Loucy (cell line): ENCODE results near the gene RPN2.

Experiments used
- H2AFZ ChIP-seq: fragments of 200-600 bp; sonication (generic); 2 replicates; pipeline ENCODE4 v1.6.0; 2016; ENCODE audit warnings: antibody characterized with exemption, mild to moderate bottlenecking, low read length, moderate library complexity
- H3F3A ChIP-seq: fragments of 200-600 bp; 2 replicates; pipeline ENCODE4 v1.6.0; 2016; ENCODE audit warnings: antibody characterized with exemption, low read depth, mild to moderate bottlenecking
- H3K27me3 ChIP-seq: fragments of 200-600 bp; sonication (generic); 2 replicates; pipeline ENCODE4 v1.6.1; 2014; ENCODE audit warnings: low read length, mild to moderate bottlenecking; ENCODE audit not compliant: insufficient read depth, poor library complexity, severe bottlenecking
- H3K36me3 ChIP-seq: fragments of 200-600 bp; sonication (generic); 2 replicates; pipeline ENCODE4 v1.6.1; 2016; ENCODE audit warnings: low read length; ENCODE audit not compliant: insufficient read depth
- H3K4me1 ChIP-seq: fragments of 200-600 bp; sonication (generic); 2 replicates; pipeline ENCODE4 v1.5.1; 2014; ENCODE audit warnings: low read length, mild to moderate bottlenecking; ENCODE audit not compliant: insufficient read depth, poor library complexity, severe bottlenecking
- H3K4me2 ChIP-seq: fragments of 200-600 bp; sonication (generic); 2 replicates; pipeline ENCODE4 v1.6.0; 2014; ENCODE audit warnings: antibody characterized with exemption, low read length, low read depth, mild to moderate bottlenecking; ENCODE audit not compliant: poor library complexity, severe bottlenecking
- H3K4me3 ChIP-seq: fragments of 200-600 bp; sonication (generic); 2 replicates; pipeline ENCODE4 v1.5.1; 2014; ENCODE audit warnings: low read length, mild to moderate bottlenecking, mixed read lengths; ENCODE audit not compliant: poor library complexity, severe bottlenecking
- H3K79me2 ChIP-seq: fragments of 200-600 bp; sonication (generic); 2 replicates; pipeline ENCODE4 v1.6.1; 2014; ENCODE audit warnings: low read length; ENCODE audit not compliant: insufficient read depth
- H3K9ac ChIP-seq: fragments of 200-600 bp; sonication (generic); 2 replicates; pipeline ENCODE4 v1.6.0; 2014; ENCODE audit warnings: mild to moderate bottlenecking, low read depth, low read length, moderate library complexity; ENCODE audit not compliant: poor library complexity, severe bottlenecking
- H3K9me2 ChIP-seq: fragments of 200-600 bp; sonication (generic); replicated peaks from 2 replicates; pipeline ENCODE4 v1.6.1; 2016; ENCODE audit warnings: low read depth, low read length, mixed read lengths
- H3K9me3 ChIP-seq: fragments of 200-600 bp; sonication (generic); 2 replicates; pipeline ENCODE4 v1.6.1; 2014; ENCODE audit warnings: mild to moderate bottlenecking, antibody characterized with exemption, low read length, low read depth; ENCODE audit not compliant: insufficient read depth
- H4K20me1 ChIP-seq: fragments of 200-600 bp; sonication (generic); 2 replicates; pipeline ENCODE4 v1.6.0; 2014; ENCODE audit warnings: antibody characterized with exemption, low read length, mild to moderate bottlenecking; ENCODE audit not compliant: insufficient read depth, poor library complexity, severe bottlenecking
- EZH2phosphoT487 ChIP-seq: fragments of 200-600 bp; IDR thresholded peaks from 2 replicates; pipeline ENCODE4 v1.6.1; 2018; ENCODE audit warnings: antibody characterized with exemption, mild to moderate bottlenecking, moderate library complexity, borderline replicate concordance
- TF ChIP-seq, protein P1 (sequence below): fragments of 200-600 bp; sonication (generic); conservative IDR thresholded peaks from 2 replicates; pipeline ENCODE4 v1.5.1; 2014; ENCODE audit warnings: mild to moderate bottlenecking, antibody characterized with exemption, low read length

The RPN2 gene

DNA sequence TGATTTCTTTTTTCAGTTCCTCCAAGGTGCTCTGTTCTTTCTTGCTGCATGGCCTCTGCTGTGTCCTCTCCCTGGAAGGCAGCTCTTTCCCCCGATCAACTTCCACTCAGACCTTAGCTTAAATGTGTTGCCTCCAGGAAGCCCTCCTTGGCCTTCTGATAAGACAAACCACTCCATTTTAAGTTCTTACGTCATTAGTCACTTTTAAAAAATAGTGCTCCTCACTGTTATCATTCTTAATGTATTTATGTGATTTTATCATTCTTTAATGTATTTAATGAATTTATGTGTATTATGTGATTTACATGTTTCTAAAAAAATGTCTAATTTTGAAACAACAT lies 98.1 kb downstream of the RPN2 start:
- H3F3A ChIP-seq: no peaks in the 10 kb centered on the region
- H3K4me2 ChIP-seq: no peak overlapping the region
- H3K9me3 ChIP-seq: no peaks in the 10 kb centered on the region
- H3K4me1 ChIP-seq: no peaks in the 10 kb centered on the region
- H3K36me3 ChIP-seq: no peaks in the 10 kb centered on the region
- no peaks in the 10 kb centered on the region for H3K79me2 ChIP-seq
- no peak overlapping the region for H3K9ac ChIP-seq
- H2AFZ ChIP-seq: peak overlapping the region; percentile 21; the same call in 1 of the 2 replicates
- no peak for TF ChIP-seq EZH2phosphoT487
- TF ChIP-seq, protein P1, sequence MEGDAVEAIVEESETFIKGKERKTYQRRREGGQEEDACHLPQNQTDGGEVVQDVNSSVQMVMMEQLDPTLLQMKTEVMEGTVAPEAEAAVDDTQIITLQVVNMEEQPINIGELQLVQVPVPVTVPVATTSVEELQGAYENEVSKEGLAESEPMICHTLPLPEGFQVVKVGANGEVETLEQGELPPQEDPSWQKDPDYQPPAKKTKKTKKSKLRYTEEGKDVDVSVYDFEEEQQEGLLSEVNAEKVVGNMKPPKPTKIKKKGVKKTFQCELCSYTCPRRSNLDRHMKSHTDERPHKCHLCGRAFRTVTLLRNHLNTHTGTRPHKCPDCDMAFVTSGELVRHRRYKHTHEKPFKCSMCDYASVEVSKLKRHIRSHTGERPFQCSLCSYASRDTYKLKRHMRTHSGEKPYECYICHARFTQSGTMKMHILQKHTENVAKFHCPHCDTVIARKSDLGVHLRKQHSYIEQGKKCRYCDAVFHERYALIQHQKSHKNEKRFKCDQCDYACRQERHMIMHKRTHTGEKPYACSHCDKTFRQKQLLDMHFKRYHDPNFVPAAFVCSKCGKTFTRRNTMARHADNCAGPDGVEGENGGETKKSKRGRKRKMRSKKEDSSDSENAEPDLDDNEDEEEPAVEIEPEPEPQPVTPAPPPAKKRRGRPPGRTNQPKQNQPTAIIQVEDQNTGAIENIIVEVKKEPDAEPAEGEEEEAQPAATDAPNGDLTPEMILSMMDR: no peak
- no peaks in the 10 kb centered on the region for H3K9me2 ChIP-seq
- no peaks in the 10 kb centered on the region for H4K20me1 ChIP-seq
- H3K27me3 ChIP-seq: no peaks in the 10 kb centered on the region
- H3K4me3 ChIP-seq: no peak overlapping the region

DNA sequence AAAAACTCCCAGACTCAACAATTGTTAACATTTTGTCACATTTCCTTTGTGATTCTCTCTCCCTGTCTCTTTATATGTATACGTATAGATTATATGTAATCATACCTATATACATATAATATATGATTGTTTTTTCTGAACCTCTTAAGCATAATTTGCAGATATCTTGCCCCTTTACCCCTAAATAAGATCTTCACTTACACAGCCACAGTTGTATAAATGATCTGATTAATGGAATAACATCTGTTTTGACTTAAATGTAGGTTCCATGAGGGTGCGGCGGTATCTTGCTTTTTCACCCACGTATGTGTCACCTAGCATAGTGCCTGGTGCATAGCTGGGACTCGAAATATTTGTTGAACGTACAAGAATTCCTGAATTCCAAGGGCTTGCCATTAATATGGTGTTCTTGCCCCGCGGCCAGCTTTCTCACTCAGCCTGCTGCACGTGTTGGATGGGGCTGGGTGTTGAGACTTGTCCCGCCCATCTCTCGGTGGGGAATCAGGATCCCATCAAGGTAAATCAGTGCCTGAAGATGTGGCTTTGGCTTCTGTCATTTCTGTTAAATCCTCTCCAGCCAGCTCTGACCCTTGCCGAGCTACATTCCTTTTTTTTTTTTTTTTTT lies 99.9 kb downstream of the RPN2 start:
- no peak overlapping the region for H3K4me2 ChIP-seq
- H4K20me1 ChIP-seq: no peaks in the 10 kb centered on the region
- no peak overlapping the region for H3K9ac ChIP-seq
- H3K9me3 ChIP-seq: no peaks in the 10 kb centered on the region
- H3K9me2 ChIP-seq: no peaks in the 10 kb centered on the region
- no peak overlapping the region for H2AFZ ChIP-seq
- no peaks in the 10 kb centered on the region for H3K27me3 ChIP-seq
- no peaks in the 10 kb centered on the region for H3K79me2 ChIP-seq
- TF ChIP-seq, protein P1: no peak
- TF ChIP-seq EZH2phosphoT487: no peak
- H3F3A ChIP-seq: no peaks in the 10 kb centered on the region
- no peak overlapping the region for H3K4me3 ChIP-seq
- no peaks in the 10 kb centered on the region for H3K36me3 ChIP-seq
- H3K4me1 ChIP-seq: no peaks in the 10 kb centered on the region

DNA sequence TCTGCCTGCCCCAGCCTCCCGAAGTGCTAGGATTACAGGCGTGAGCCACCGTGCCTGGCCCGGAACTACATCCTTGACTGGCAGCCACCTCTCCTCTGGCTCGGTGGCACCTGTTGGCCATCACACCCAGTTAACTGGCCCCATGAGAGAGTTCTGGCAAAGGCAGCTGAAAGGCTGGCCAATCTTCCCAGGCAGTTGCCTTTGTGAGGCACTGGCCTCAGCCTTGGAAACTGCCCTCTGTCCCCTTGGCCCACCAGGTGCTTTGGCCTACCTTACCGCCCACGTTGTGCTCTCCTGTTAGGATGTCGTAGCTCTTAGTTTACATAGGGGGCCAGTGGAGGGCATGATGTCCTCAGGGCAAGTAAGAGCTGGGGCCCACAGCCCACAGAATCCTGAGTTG lies 100.7 kb downstream of the RPN2 start:
- no peaks in the 10 kb centered on the region for H3K9me3 ChIP-seq
- H3K4me1 ChIP-seq: no peaks in the 10 kb centered on the region
- no peaks in the 10 kb centered on the region for H3K27me3 ChIP-seq
- no peak overlapping the region for H2AFZ ChIP-seq
- H3K4me2 ChIP-seq: no peak overlapping the region
- H3K9me2 ChIP-seq: no peaks in the 10 kb centered on the region
- no peaks in the 10 kb centered on the region for H3K36me3 ChIP-seq
- H3K9ac ChIP-seq: no peak overlapping the region
- H4K20me1 ChIP-seq: no peaks in the 10 kb centered on the region
- no peak overlapping the region for H3K4me3 ChIP-seq
- TF ChIP-seq, protein P1: no peak
- no peak for TF ChIP-seq EZH2phosphoT487
- no peaks in the 10 kb centered on the region for H3K79me2 ChIP-seq
- H3F3A ChIP-seq: no peaks in the 10 kb centered on the region
